Testis (tissue), 3 donors: ENCODE measurements around the gene APBB1IP. TPM values are rescaled to one million over a fixed set of nuclear protein-coding genes. Genes with fewer than 3 reads are reported as not detected.

ENCODE experiments used
- DNase-seq: peaks from one replicate; pipeline ENCODE4 v3.0.0-alpha.2; 2019
- H3K27ac ChIP-seq, 2 donors: fragments of 200-600 bp; sonication (generic); one replicate each; pipeline ENCODE4 v1.5.1; 2019
- H3K27me3 ChIP-seq: fragments of 200-600 bp; sonication (generic); one replicate; pipeline ENCODE4 v1.5.1; 2019
- H3K36me3 ChIP-seq: fragments of 200-600 bp; sonication (generic); one replicate; pipeline ENCODE4 v1.5.1; 2017; ENCODE audit warnings: low read depth; ENCODE audit errors: missing control alignments
- H3K4me1 ChIP-seq: fragments of 200-600 bp; sonication (generic); one replicate; pipeline ENCODE4 v1.5.1; 2019
- H3K4me3 ChIP-seq, 2 donors: fragments of 200-600 bp; sonication (generic); one replicate each; pipeline ENCODE4 v1.5.1; 2017 to 2019
- H3K9me3 ChIP-seq: fragments of 200-600 bp; sonication (generic); one replicate; pipeline ENCODE4 v1.5.1; 2017
- CTCF ChIP-seq, 3 experiments: fragments of 450-650 bp in 2 of 3; fragments of 200-600 bp in 1 of 3; sonication (generic) in 1 of 3; IDR thresholded peaks; one replicate each; pipeline ENCODE4 v1.5.1; 2016 to 2019; ENCODE audit warnings: antibody characterized with exemption in 3 of 3, mild to moderate bottlenecking in 2 of 3, moderate library complexity in 1 of 3
- POLR2A ChIP-seq: fragments of 450-650 bp; IDR thresholded peaks from one replicate; pipeline ENCODE4 v1.6.1; 2017; ENCODE audit warnings: antibody characterized with exemption, mild to moderate bottlenecking, moderate library complexity
- WGBS, 2 donors: methylation state at CpG; one replicate each; pipeline ENCODE4 v1.1.5; 2018; 5-methylcytosine and 5-hydroxymethylcytosine counted together
- intact Hi-C: fragments of 100-400 bp; cut with DNase I; formaldehyde crosslinking; loops from one replicate; pipeline ENCODE4 v1.15.1; 2023; ENCODE audit warnings: low total_unique reads
- polyA plus RNA-seq: library from polyadenylated mRNA; stranded (reverse); fragments of 350-450 nt; fragmentation: Illumina TruSeq; extraction: RNeasy Lipid Tissue Mini Kit (QIAGEN cat#74804); gene quantifications from one replicate; pipeline ENCODE4 v1.2.3, GENCODE V29; 2014; ENCODE audit warnings: low read depth, low replicate concordance; ENCODE audit not compliant: insufficient read depth
- total RNA-seq, 2 donors: library from RNA; depleted of rRNA; stranded (reverse); fragments of >200 nt; gene quantifications; one replicate each; pipeline ENCODE4 v1.2.3, GENCODE V29; 2016

APBB1IP gene
- total and polyA plus RNA-seq, 3 donors from 2014 or later, result 0.55 to 3.0 (median 2.0) TPM

- H3K36me3 ChIP-seq, result no peaks in the 10 kb centered on the region
- intact Hi-C loops, result loop anchor here (10.0 kb wide), 1 partner anchor 761 kb away; no protein-coding TSS in a partner anchor
- TF ChIP-seq POLR2A (no peak), CTCF (IDR thresholded peaks at IDR 0.05) (no peak)
- 98 to 100% methylated on average over 1 of the region's 1 CpG for WGBS, 2 donors
- no peaks in the 10 kb centered on the region for H3K27me3 ChIP-seq
- H3K27ac ChIP-seq, result no peak overlapping the region
- no peak for DNase-seq
- H3K4me3 ChIP-seq, result no peak overlapping the region
- H3K4me1 ChIP-seq, result no peaks in the 10 kb centered on the region
- H3K9me3 ChIP-seq, result no peaks in the 10 kb centered on the region
These were observed 2.3 kb upstream of the APBB1IP start for GRCh38 chr10:26435852-26436251.

GRCh38 chr10:26436848-26437247, 1.3 kb upstream of the APBB1IP start:
- no peaks in the 10 kb centered on the region for H3K27me3 ChIP-seq
- H3K36me3 ChIP-seq, result no peaks in the 10 kb centered on the region

GRCh38 chr10:26438534-26439341, 597 bp downstream of the APBB1IP start:
- no peak for DNase-seq
- Histone ChIP-seq H3K9me3 (no peaks in the 10 kb centered on the region), H3K27ac (no peak overlapping the region), H3K4me1 (no peaks in the 10 kb centered on the region), H3K27me3 (no peaks in the 10 kb centered on the region), H3K4me3 (peak overlapping the region; percentile 42 to 52), H3K36me3 (no peaks in the 10 kb centered on the region)
- 3 to 6% methylated on average over 11 to 54 of the region's 59 CpGs for WGBS, 2 donors
- intact Hi-C loops, result loop anchor here (10.0 kb wide), 1 partner anchor 764 kb away; no protein-coding TSS in a partner anchor
- TF ChIP-seq CTCF (IDR thresholded peaks at IDR 0.05) (no peak), POLR2A (no peak)

More at GRCh38 chr10:26436848-26437247, 1.3 kb upstream of the APBB1IP start:
- Histone ChIP-seq H3K4me1 (no peaks in the 10 kb centered on the region), H3K27ac (no peak overlapping the region), H3K4me3 (no peak overlapping the region), H3K9me3 (no peaks in the 10 kb centered on the region)
- intact Hi-C loops, result loop anchor here (10.0 kb wide), 1 partner anchor 762 kb away; no protein-coding TSS in a partner anchor
- no peak for TF ChIP-seq CTCF (IDR thresholded peaks at IDR 0.05)
- no peak for TF ChIP-seq POLR2A
- 72 to 78% methylated on average over 2 of the region's 2 CpGs for WGBS, 2 donors
- no peak for DNase-seq

GRCh38 chr10:26439406-26440087, 1.4 kb downstream of the APBB1IP start:
- intact Hi-C loops, result loop anchor here (10.0 kb wide), 1 partner anchor 765 kb away; no protein-coding TSS in a partner anchor
- H3K36me3 ChIP-seq, result no peaks in the 10 kb centered on the region
- no peak for DNase-seq
- TF ChIP-seq POLR2A, result no peak
- no peak for TF ChIP-seq CTCF (IDR thresholded peaks at IDR 0.05)
- 44 to 69% methylated on average over 14 of the region's 14 CpGs for WGBS, 2 donors
- no peak overlapping the region for H3K27ac ChIP-seq
- peak overlapping the region in 1 of 2 donors; percentile 42 for H3K4me3 ChIP-seq
- no peaks in the 10 kb centered on the region for H3K4me1 ChIP-seq
- H3K27me3 ChIP-seq, result no peaks in the 10 kb centered on the region
- no peaks in the 10 kb centered on the region for H3K9me3 ChIP-seq
